ENCODE results near the gene HS3ST4. TPM values are rescaled to one million over a fixed set of nuclear protein-coding genes. Genes with fewer than 3 reads are reported as not detected.

The HS3ST4 gene
- total RNA-seq, 4 donors from 2014 or later: not detected

- no peaks in the 10 kb centered on the region for H3K27me3 ChIP-seq
- H3K4me3 ChIP-seq: no peak overlapping the region
- no peaks in the 10 kb centered on the region for H3K4me1 ChIP-seq
- no peaks in the 10 kb centered on the region for H3K9me3 ChIP-seq
- H3K27ac ChIP-seq: no peak overlapping the region
- TF ChIP-seq POLR2A (IDR thresholded peaks at IDR 0.05): no peak
- TF ChIP-seq CTCF (IDR thresholded peaks at IDR 0.05): no peak
- no peaks in the 10 kb centered on the region for H3K36me3 ChIP-seq
- DNase-seq: no peak
These were observed 224.3 kb downstream of the HS3ST4 start for GRCh38 chr16:25916037-25916436.

GRCh38 chr16:25922438-25922837 lies 230.7 kb downstream of the HS3ST4 start:
- no peak for DNase-seq
- H3K27ac ChIP-seq: no peak overlapping the region
- H3K27me3 ChIP-seq: no peaks in the 10 kb centered on the region
- H3K4me3 ChIP-seq: no peak overlapping the region
- no peaks in the 10 kb centered on the region for H3K36me3 ChIP-seq
- TF ChIP-seq POLR2A (IDR thresholded peaks at IDR 0.05) (no peak), CTCF (IDR thresholded peaks at IDR 0.05) (no peak)
- no peaks in the 10 kb centered on the region for H3K4me1 ChIP-seq
- H3K9me3 ChIP-seq: no peaks in the 10 kb centered on the region

GRCh38 chr16:25925421-25925820 lies 233.7 kb downstream of the HS3ST4 start:
- DNase-seq: no peak
- no peaks in the 10 kb centered on the region for H3K36me3 ChIP-seq
- H3K27ac ChIP-seq: no peak overlapping the region
- no peaks in the 10 kb centered on the region for H3K27me3 ChIP-seq
- TF ChIP-seq CTCF (IDR thresholded peaks at IDR 0.05) (no peak), POLR2A (IDR thresholded peaks at IDR 0.05) (no peak)
- H3K4me1 ChIP-seq: no peaks in the 10 kb centered on the region
- H3K4me3 ChIP-seq: no peak overlapping the region
- no peaks in the 10 kb centered on the region for H3K9me3 ChIP-seq

GRCh38 chr16:25931473-25932035 lies 239.8 kb downstream of the HS3ST4 start:
- TF ChIP-seq CTCF (IDR thresholded peaks at IDR 0.05) (no peak), POLR2A (IDR thresholded peaks at IDR 0.05) (no peak)
- Histone ChIP-seq H3K9me3 (no peaks in the 10 kb centered on the region), H3K36me3 (no peaks in the 10 kb centered on the region), H3K4me3 (no peak overlapping the region), H3K27me3 (no peaks in the 10 kb centered on the region), H3K27ac (no peak overlapping the region), H3K4me1 (no peaks in the 10 kb centered on the region)
- no peak for DNase-seq

GRCh38 chr16:25941800-25942499 lies 250.2 kb downstream of the HS3ST4 start:
- no peak for DNase-seq
- no peaks in the 10 kb centered on the region for H3K4me1 ChIP-seq
- no peak overlapping the region for H3K27ac ChIP-seq
- TF ChIP-seq POLR2A (IDR thresholded peaks at IDR 0.05): no peak
- no peak for TF ChIP-seq CTCF (IDR thresholded peaks at IDR 0.05)
- H3K4me3 ChIP-seq: no peak overlapping the region
- peaks cover 0 to 2% (median 0%) of the 10 kb centered on the region in 4 donors for H3K9me3 ChIP-seq
- no peaks in the 10 kb centered on the region for H3K27me3 ChIP-seq
- H3K36me3 ChIP-seq: no peaks in the 10 kb centered on the region
